Activated naive CD4-positive, alpha-beta T cell treated with anti-CD3 and anti-CD28 coated beads, Interleukin-2, amount 50 U/mL, for 24 hours (primary cell): ENCODE results near the gene CLDN14.

Experiments used
- H3K27ac Mint-ChIP-seq: one replicate; pipeline ENCODE4 v1.8.0; 2021; ENCODE audit warnings: mild to moderate bottlenecking, mixed read lengths
- H3K27me3 Mint-ChIP-seq: one replicate; pipeline ENCODE4 v1.8.0; 2021; ENCODE audit warnings: mixed read lengths
- H3K36me3 Mint-ChIP-seq: one replicate; pipeline ENCODE4 v1.8.0; 2021; ENCODE audit warnings: mixed read lengths
- H3K4me1 Mint-ChIP-seq: one replicate; pipeline ENCODE4 v1.8.0; 2021; ENCODE audit warnings: mixed read lengths
- H3K4me3 Mint-ChIP-seq: one replicate; pipeline ENCODE4 v1.8.0; 2021; ENCODE audit warnings: mild to moderate bottlenecking, mixed read lengths
- H3K9me3 Mint-ChIP-seq: one replicate; pipeline ENCODE4 v1.8.0; 2021; ENCODE audit warnings: mixed read lengths

Gene CLDN14

GRCh38 chr21:36464590-36464989 is 15.3 kb downstream of the CLDN14 start:
- no peak overlapping the region for H3K27ac Mint-ChIP-seq
- H3K9me3 Mint-ChIP-seq = no peaks in the 10 kb centered on the region
- no peaks in the 10 kb centered on the region for H3K36me3 Mint-ChIP-seq
- no peaks in the 10 kb centered on the region for H3K27me3 Mint-ChIP-seq
- H3K4me1 Mint-ChIP-seq = no peaks in the 10 kb centered on the region
- H3K4me3 Mint-ChIP-seq = no peak overlapping the region

DNA sequence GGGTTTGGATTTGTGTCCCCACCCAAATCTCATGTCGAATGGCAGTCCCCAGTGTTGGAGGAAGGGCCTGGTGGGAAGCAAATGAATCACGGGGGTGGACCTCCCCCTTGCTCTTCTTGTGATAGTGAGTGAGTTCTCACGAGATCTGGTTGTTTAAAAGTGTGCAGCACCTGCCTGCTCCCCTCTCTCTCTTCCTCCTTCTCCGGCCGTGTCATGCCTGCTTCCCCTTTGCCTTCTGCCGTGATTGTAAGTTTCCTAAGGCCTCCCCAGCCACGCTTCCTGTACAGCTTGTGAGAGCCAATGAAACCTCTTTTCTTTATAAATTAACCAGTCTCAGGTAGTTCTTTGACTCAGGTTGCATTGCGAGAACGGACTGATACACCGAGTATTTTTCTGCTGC is 15.9 kb downstream of the CLDN14 start:
- no peaks in the 10 kb centered on the region for H3K27me3 Mint-ChIP-seq
- no peaks in the 10 kb centered on the region for H3K9me3 Mint-ChIP-seq

DNA sequence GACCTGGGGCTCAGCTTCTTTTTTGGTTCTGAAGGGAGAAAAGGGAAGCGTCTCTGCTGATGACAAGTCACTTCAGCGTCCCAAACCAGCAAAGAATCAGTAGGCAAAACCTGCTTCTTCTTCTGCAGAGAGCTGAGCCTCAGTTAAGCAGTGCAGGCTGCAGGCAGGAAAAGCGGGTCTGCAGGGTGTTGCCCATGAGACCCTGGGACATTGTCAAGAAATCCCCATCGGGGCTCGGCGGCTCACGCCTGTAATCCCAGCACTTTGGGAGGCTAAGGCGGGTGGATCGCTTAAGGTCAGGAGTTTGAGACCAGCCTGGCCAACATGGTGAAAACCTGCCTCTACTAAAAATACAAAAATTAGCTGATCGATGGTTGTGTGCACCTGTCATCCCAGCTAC is 16.7 kb downstream of the CLDN14 start:
- Mint-ChIP-seq H3K4me1 (no peaks in the 10 kb centered on the region), H3K9me3 (no peaks in the 10 kb centered on the region), H3K27ac (no peak overlapping the region), H3K36me3 (no peaks in the 10 kb centered on the region), H3K4me3 (no peak overlapping the region), H3K27me3 (no peaks in the 10 kb centered on the region)

More for the DNA sequence above, 15.9 kb downstream of the CLDN14 start:
- Mint-ChIP-seq H3K27ac (no peak overlapping the region), H3K4me3 (no peak overlapping the region), H3K36me3 (no peaks in the 10 kb centered on the region), H3K4me1 (no peaks in the 10 kb centered on the region)

- Mint-ChIP-seq H3K4me1 (no peaks in the 10 kb centered on the region), H3K9me3 (no peaks in the 10 kb centered on the region), H3K4me3 (no peak overlapping the region), H3K36me3 (no peaks in the 10 kb centered on the region), H3K27ac (no peak overlapping the region), H3K27me3 (no peaks in the 10 kb centered on the region)
These were observed 17.9 kb downstream of the CLDN14 start for GRCh38 chr21:36461918-36462486.

GRCh38 chr21:36461277-36461917 is 18.5 kb downstream of the CLDN14 start:
- Mint-ChIP-seq H3K27ac (no peak overlapping the region), H3K9me3 (no peaks in the 10 kb centered on the region), H3K4me1 (no peaks in the 10 kb centered on the region)

DNA sequence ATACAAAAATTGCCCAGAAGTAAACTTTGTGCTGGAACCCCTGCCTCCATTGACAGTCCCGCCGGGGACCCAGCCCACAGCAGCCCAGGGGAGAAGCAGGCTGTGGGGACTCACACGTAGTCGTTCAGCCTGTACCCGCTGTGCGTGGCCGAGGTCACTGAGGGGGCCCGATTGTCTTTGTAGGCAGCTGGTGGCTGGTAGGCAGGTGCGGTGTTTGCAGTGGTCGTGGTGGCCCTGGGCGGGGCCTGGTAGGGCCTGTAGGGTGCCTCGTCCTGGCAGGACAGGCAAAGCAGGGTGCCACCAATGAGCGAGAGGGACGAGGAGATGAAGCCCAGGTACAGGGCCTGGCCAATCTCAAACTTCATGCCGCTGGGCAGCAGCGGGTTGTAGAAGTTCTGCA is 19.1 kb downstream of the CLDN14 start:
- no peaks in the 10 kb centered on the region for H3K36me3 Mint-ChIP-seq
- no peaks in the 10 kb centered on the region for H3K4me1 Mint-ChIP-seq
- no peak overlapping the region for H3K27ac Mint-ChIP-seq
- no peak overlapping the region for H3K4me3 Mint-ChIP-seq
- no peaks in the 10 kb centered on the region for H3K9me3 Mint-ChIP-seq
- no peaks in the 10 kb centered on the region for H3K27me3 Mint-ChIP-seq

More at GRCh38 chr21:36461277-36461917, 18.5 kb downstream of the CLDN14 start:
- H3K36me3 Mint-ChIP-seq = no peaks in the 10 kb centered on the region
- H3K27me3 Mint-ChIP-seq = no peaks in the 10 kb centered on the region
- no peak overlapping the region for H3K4me3 Mint-ChIP-seq

DNA sequence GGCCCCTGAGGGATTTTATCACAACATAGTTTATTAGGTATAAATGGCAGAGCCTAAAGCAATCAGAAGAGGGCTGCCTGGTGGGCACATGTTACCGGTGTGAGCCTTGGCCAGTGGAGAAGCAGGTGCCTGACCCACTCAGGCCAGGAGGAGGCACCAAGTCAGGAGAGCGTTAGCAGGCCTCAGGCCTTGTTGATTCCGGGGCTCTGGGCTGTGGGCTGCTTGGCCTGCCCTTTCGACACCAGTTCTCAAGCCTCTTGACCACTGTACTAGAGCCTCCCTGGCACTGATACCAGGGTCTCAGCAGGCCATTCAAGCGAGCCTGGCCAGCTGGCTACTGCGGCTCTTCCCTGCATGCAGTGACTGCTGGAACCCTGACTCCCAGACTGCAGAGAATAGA is 20.8 kb downstream of the CLDN14 start:
- Mint-ChIP-seq H3K27ac (no peak overlapping the region), H3K36me3 (no peaks in the 10 kb centered on the region), H3K27me3 (no peaks in the 10 kb centered on the region), H3K4me1 (no peaks in the 10 kb centered on the region), H3K9me3 (no peaks in the 10 kb centered on the region), H3K4me3 (no peak overlapping the region)

- Mint-ChIP-seq H3K4me3 (no peak overlapping the region), H3K27me3 (peaks cover 2% of the 10 kb centered on the region), H3K9me3 (no peaks in the 10 kb centered on the region)
These were observed 23.1 kb downstream of the CLDN14 start for GRCh38 chr21:36456729-36457414.

GRCh38 chr21:36454706-36455105 is 25.2 kb downstream of the CLDN14 start:
- Mint-ChIP-seq H3K4me3 (no peak overlapping the region), H3K9me3 (no peaks in the 10 kb centered on the region), H3K4me1 (no peaks in the 10 kb centered on the region), H3K36me3 (no peaks in the 10 kb centered on the region), H3K27ac (no peak overlapping the region), H3K27me3 (peaks cover 2% of the 10 kb centered on the region)

More at GRCh38 chr21:36456729-36457414, 23.1 kb downstream of the CLDN14 start:
- H3K4me1 Mint-ChIP-seq = no peaks in the 10 kb centered on the region
- H3K27ac Mint-ChIP-seq = no peak overlapping the region
- H3K36me3 Mint-ChIP-seq = no peaks in the 10 kb centered on the region

DNA sequence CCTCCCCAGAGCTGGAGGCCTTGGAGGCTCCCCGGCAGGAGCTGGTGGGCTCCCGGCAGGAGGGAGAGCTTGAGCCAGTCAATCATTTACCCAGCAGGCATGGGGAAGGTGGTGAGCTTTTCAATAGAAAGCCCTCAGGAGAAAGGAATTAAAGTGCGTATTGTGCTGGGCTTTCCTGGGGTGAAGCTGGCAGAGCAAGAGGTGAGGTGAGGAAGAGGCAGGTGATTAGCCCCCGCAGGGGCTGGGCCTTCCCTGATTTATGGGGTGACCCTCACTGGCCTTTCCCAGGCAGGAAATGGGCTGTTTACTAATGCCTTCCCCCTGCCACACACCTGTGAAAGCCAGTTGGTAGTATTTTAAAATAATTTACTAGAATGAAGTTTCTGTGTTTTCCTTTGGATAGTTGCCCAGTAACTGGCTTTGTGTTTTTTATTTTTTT is 25.8 kb downstream of the CLDN14 start:
- no peak overlapping the region for H3K27ac Mint-ChIP-seq
- no peaks in the 10 kb centered on the region for H3K4me1 Mint-ChIP-seq
- no peak overlapping the region for H3K4me3 Mint-ChIP-seq
- no peaks in the 10 kb centered on the region for H3K9me3 Mint-ChIP-seq
- no peaks in the 10 kb centered on the region for H3K36me3 Mint-ChIP-seq
- H3K27me3 Mint-ChIP-seq = peaks cover 2% of the 10 kb centered on the region

DNA sequence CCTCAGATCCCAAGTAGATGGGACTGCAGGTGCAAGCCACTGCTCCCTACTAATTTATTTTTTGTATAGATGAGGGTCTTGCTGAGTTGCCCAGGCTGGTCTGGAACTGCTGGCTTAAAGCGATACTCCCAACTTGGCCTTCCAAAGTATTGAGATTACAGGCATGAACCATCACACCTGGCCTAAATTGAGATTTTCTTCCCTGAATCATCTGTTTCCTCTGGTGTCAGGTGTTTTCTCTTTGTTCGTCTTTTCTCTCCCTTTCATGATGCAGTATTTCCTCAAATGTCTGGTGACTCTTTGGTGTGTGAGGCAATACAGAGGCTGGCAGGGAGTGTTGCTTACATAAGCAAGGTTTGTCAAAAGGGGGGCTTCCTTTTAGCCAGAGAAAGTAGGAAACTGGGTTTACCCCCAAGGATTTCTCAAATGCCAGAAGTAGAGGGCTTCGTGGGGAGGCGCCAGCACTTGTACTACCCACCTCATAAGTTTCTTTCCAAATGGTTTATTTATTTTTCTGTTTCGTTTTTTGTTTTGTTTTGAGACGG is 27.6 kb downstream of the CLDN14 start:
- H3K4me1 Mint-ChIP-seq = no peaks in the 10 kb centered on the region
- no peaks in the 10 kb centered on the region for H3K9me3 Mint-ChIP-seq
- H3K27me3 Mint-ChIP-seq = peaks cover 2% of the 10 kb centered on the region
- no peaks in the 10 kb centered on the region for H3K36me3 Mint-ChIP-seq
- H3K4me3 Mint-ChIP-seq = no peak overlapping the region
- no peak overlapping the region for H3K27ac Mint-ChIP-seq

DNA sequence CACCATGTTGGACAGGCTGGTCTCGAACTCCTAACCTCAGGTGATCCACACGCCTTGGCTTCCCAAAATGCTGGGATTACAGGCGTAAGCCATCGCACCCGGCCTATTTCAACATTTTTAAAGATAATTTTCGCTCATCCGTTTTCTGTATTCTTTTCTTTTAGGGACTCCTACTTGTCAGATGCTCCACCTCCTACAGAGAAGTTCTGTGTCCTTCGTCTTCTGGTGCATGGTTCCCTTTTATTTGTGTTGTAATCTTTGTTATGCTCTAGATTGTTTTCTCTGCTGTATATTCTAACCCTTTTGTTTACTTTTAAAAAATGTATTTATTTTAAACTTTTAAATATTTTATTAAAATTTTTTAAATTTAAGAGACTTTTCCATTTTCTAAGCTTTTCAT is 28.4 kb downstream of the CLDN14 start:
- H3K36me3 Mint-ChIP-seq = no peaks in the 10 kb centered on the region
- peaks cover 2% of the 10 kb centered on the region for H3K27me3 Mint-ChIP-seq
- no peak overlapping the region for H3K4me3 Mint-ChIP-seq
- no peak overlapping the region for H3K27ac Mint-ChIP-seq
- H3K9me3 Mint-ChIP-seq = no peaks in the 10 kb centered on the region
- H3K4me1 Mint-ChIP-seq = no peaks in the 10 kb centered on the region

- no peaks in the 10 kb centered on the region for H3K36me3 Mint-ChIP-seq
- H3K27me3 Mint-ChIP-seq = peaks cover 2% of the 10 kb centered on the region
- H3K4me1 Mint-ChIP-seq = no peaks in the 10 kb centered on the region
- no peaks in the 10 kb centered on the region for H3K9me3 Mint-ChIP-seq
- H3K4me3 Mint-ChIP-seq = no peak overlapping the region
- no peak overlapping the region for H3K27ac Mint-ChIP-seq
These were observed 29.4 kb downstream of the CLDN14 start for GRCh38 chr21:36450511-36450910.

DNA sequence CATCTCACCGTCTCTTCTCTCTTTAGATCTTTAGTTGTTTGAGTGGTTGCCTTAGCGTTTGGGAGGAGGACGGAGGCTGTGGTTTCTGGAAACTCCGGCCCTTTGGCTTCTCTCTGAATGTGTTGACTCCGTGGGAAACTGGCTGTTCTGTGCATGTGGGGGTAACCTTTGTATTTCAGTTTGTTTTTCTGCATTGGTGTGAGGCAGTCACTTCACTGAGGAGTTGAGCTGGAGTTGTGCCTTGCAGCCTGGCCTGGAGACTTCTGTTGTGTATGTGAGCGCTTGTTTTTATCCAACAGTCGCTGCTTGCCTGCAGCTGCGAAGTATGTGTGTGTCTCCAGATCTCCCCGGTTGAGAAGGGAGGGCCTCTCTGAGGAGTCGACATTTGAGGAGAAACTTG is 33.6 kb downstream of the CLDN14 start:
- no peak overlapping the region for H3K27ac Mint-ChIP-seq
- no peaks in the 10 kb centered on the region for H3K9me3 Mint-ChIP-seq
- no peaks in the 10 kb centered on the region for H3K4me1 Mint-ChIP-seq
- no peaks in the 10 kb centered on the region for H3K27me3 Mint-ChIP-seq
- no peak overlapping the region for H3K4me3 Mint-ChIP-seq
- H3K36me3 Mint-ChIP-seq = no peaks in the 10 kb centered on the region

- Mint-ChIP-seq H3K9me3 (peaks cover 5% of the 10 kb centered on the region), H3K36me3 (no peaks in the 10 kb centered on the region), H3K27me3 (peaks cover 2% of the 10 kb centered on the region), H3K4me1 (no peaks in the 10 kb centered on the region), H3K4me3 (no peak overlapping the region), H3K27ac (no peak overlapping the region)
These were observed 38.2 kb downstream of the CLDN14 start for GRCh38 chr21:36441715-36442114.

DNA sequence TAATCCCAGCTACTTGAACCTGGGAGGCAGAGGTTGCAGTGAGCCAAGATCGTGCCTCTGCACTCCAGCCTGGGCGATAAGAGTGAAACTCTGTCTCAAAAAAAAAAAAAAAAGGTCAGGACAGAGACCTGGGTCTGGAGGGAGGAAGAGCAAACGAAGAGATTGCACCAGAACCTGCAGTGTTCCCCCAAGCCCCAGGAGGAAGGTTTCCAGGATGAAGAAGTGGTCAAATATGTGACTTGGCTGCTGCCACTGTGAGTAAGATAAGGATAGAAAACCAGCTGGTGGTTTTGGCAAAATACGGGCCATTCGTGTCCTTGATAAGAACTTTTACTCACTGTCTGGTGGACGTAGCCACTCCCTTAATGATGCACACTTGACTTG is 42.2 kb downstream of the CLDN14 start:
- no peak overlapping the region for H3K4me3 Mint-ChIP-seq
- H3K27me3 Mint-ChIP-seq = peaks cover 5% of the 10 kb centered on the region
- peaks cover 5% of the 10 kb centered on the region for H3K9me3 Mint-ChIP-seq
- H3K36me3 Mint-ChIP-seq = peaks cover 1% of the 10 kb centered on the region
- no peak overlapping the region for H3K27ac Mint-ChIP-seq
- no peaks in the 10 kb centered on the region for H3K4me1 Mint-ChIP-seq
